Vagina (tissue), 2 donors: ENCODE measurements around the gene DNAH12. TPM values are rescaled to one million over a fixed set of nuclear protein-coding genes. Genes with fewer than 3 reads are reported as not detected.
"Not testable (repeated sequence)": the region's sequence is repeated elsewhere in the genome, so short reads cannot be mapped to it uniquely, and the experiment has no call there.

Source experiments
- DNase-seq, 2 donors: peaks; one replicate each; pipeline ENCODE4 v3.0.0-alpha.2; 2017; ENCODE audit errors: extremely low spot score in 2 of 2
- H3K27ac ChIP-seq: fragments of 200-600 bp; sonication (generic); one replicate; pipeline ENCODE4 v1.5.1; 2019
- H3K27me3 ChIP-seq: fragments of 200-600 bp; sonication (generic); one replicate; pipeline ENCODE4 v1.5.1; 2019
- H3K36me3 ChIP-seq, 2 donors: fragments of 200-600 bp; sonication (generic); one replicate each; pipeline ENCODE4 v1.5.1; 2017 to 2019
- H3K4me1 ChIP-seq: fragments of 200-600 bp; sonication (generic); one replicate; pipeline ENCODE4 v1.5.1; 2019
- H3K4me3 ChIP-seq, 2 donors: fragments of 200-600 bp; sonication (generic); 1 replicate in 1 of 2; 2 replicates in 1 of 2; pipeline ENCODE4 v1.5.1; 2016 to 2019
- H3K9me3 ChIP-seq: fragments of 200-600 bp; sonication (generic); one replicate; pipeline ENCODE4 v1.5.1; 2019
- POLR2A ChIP-seq, 2 donors: fragments of 450-650 bp; IDR thresholded peaks; one replicate each; pipeline ENCODE4 v1.6.1; 2017; ENCODE audit warnings: antibody characterized with exemption in 2 of 2, mild to moderate bottlenecking in 2 of 2, moderate library complexity in 2 of 2
- POLR2AphosphoS5 ChIP-seq, 2 donors: sonication (generic); formaldehyde crosslinking; IDR thresholded peaks; one replicate each; pipeline ENCODE4 v1.9.0; 2017; ENCODE audit warnings: antibody characterized with exemption in 2 of 2, mild to moderate bottlenecking in 2 of 2, low read depth in 1 of 2; ENCODE audit not compliant: insufficient read depth in 1 of 2
- intact Hi-C: fragments of 100-400 bp; cut with DNase I; formaldehyde crosslinking; loops from one replicate; pipeline ENCODE4 v1.15.1; 2023
- total RNA-seq: library from RNA; depleted of rRNA; stranded (reverse); fragments of >200 nt; gene quantifications from one replicate; pipeline ENCODE4 v1.2.3, GENCODE V29; 2016
- TF ChIP-seq, protein P1 (sequence below), 3 experiments: fragments of 450-650 bp in 2 of 3; fragments of 200-600 bp in 1 of 3; sonication (generic) in 1 of 3; IDR thresholded peaks; one replicate each; pipeline ENCODE4 v1.5.1; 2017 to 2019; ENCODE audit warnings: antibody characterized with exemption in 3 of 3, mild to moderate bottlenecking in 2 of 3, moderate library complexity in 2 of 3

DNAH12 gene
- total RNA-seq, 1 donor from 2014 or later: 0.25 TPM

DNA sequence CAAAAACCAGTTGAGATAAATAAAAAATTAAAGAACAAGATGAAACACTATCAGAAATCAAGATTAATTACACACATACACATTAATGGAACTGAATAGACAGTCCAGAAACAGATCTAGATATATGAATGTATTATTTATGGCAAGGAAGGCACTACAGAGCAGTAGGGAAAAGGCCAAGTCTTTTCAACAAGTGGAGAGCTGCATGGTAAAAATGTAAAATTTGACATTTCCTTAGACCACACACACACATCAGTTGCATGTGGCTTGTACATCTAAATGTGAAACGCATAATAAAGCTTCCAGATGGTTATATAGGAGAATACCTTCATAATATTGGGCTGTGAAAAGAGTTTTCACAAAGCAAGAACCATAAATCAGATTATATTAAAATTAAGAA is 193.9 kb downstream of the DNAH12 start:
- no peaks in the 10 kb centered on the region for H3K4me1 ChIP-seq
- no peaks in the 10 kb centered on the region for H3K36me3 ChIP-seq
- no peak overlapping the region for H3K27ac ChIP-seq
- H3K4me3 ChIP-seq: no peak overlapping the region
- TF ChIP-seq, protein P1, sequence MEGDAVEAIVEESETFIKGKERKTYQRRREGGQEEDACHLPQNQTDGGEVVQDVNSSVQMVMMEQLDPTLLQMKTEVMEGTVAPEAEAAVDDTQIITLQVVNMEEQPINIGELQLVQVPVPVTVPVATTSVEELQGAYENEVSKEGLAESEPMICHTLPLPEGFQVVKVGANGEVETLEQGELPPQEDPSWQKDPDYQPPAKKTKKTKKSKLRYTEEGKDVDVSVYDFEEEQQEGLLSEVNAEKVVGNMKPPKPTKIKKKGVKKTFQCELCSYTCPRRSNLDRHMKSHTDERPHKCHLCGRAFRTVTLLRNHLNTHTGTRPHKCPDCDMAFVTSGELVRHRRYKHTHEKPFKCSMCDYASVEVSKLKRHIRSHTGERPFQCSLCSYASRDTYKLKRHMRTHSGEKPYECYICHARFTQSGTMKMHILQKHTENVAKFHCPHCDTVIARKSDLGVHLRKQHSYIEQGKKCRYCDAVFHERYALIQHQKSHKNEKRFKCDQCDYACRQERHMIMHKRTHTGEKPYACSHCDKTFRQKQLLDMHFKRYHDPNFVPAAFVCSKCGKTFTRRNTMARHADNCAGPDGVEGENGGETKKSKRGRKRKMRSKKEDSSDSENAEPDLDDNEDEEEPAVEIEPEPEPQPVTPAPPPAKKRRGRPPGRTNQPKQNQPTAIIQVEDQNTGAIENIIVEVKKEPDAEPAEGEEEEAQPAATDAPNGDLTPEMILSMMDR (IDR thresholded peaks at IDR 0.05): no peak
- TF ChIP-seq POLR2AphosphoS5 (IDR thresholded peaks at IDR 0.05; ENCODE audit: insufficient read depth in 1 of 2, low read depth in 1 of 2) (no peak), POLR2A (IDR thresholded peaks at IDR 0.05) (no peak)
- no peak for DNase-seq
- H3K27me3 ChIP-seq: no peaks in the 10 kb centered on the region
- intact Hi-C loops: no loop called here
- H3K9me3 ChIP-seq: no peaks in the 10 kb centered on the region

DNA sequence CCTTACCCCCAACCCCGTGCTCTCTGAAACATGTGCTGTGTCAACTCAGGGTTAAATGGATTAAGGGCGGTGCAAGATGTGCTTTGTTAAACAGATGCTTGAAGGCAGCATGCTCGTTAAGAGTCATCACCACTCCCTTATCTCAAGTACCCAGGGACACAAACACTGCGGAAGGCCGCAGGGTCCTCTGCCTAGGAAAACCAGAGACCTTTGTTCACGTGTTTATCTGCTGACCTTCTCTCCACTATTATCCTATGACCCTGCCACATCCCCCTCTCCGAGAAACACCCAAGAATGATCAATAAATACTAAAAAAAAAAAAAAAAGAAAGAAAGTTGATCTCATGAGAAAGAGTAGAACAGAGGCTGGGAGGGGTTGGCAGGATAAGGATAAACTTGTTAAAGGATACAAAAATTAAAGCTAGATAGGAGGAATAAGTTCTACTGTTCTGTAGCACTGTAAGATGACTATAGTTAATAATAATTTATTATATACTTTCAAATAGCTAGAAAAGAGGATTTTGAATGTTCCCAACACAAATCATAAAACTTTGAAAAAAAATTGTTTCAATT is 205.0 kb downstream of the DNAH12 start:
- H3K27ac ChIP-seq, H3K4me1 ChIP-seq, H3K27me3 ChIP-seq, H3K9me3 ChIP-seq, H3K4me3 ChIP-seq, DNase-seq, H3K36me3 ChIP-seq, intact Hi-C loops: not testable (repeated sequence)

DNA sequence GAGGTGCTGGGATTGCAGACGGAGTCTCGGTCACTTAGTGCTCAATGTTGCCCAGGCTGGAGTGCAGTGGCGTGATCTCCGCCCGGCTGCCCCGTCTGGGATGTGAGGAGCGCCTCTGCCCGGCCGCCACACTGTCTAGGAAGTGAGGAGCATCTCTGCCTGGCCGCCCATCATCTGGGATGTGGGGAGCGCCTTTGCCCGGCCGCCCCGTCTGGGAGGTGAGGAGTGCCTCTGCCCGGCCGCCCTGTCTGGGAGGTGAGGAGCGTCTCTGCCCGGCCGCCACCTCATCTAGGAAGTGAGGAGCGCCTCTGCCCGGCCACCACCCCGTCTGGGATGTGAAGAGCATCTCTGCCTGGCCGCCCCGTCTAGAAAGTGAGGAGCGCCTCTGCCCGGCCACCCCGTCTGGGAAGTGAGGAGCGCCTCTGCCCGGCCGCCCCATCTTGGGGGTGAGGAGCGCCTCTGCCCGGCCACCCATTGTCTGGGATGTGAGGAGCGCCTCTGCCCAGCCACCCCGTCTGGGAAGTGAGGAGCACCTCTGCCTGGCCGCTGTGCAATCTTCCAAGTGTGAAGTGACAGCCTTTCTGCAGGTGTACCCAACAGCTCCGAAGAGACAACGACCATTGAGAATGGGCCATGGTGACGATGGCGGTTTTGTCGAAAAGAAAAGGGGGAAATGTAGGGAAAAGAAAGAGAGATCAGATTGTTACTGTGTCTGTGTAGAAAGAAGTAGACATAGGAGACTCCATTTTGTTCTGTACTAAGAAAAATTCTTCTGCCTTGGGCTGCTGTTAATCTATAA is 205.7 kb downstream of the DNAH12 start:
- DNase-seq, H3K27ac ChIP-seq, H3K36me3 ChIP-seq, H3K27me3 ChIP-seq, H3K9me3 ChIP-seq, H3K4me1 ChIP-seq, H3K4me3 ChIP-seq, intact Hi-C loops: not testable (repeated sequence)

DNA sequence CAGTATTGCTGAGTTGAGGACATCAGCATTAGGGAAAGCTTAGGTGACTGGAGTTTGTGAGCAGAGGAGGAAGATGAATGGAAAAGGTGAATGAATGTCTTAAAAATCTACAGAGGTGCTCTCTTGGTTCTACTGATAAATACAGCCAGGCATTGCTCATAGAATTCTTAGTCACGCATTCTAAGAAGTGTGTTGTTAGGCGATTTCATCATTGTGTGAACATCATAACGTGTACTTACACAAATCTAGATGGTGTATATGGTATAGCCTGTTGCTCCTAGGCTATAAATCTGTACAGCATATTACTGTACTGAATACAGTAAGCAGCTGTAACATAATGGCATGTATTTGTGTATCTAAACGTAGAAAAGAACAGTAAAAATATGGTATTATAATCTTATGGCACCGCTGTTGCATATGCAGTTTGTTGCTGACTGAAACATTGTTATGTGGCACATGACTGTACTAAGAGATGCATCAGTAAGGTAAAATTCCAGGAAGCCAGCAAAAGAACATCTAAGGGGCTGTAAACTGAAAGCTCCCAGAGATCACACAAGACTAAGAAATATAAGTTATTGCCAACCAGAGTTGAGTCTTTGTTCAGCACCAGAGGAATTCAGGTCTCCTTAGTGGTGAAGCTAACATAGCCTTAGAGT is 208.7 kb downstream of the DNAH12 start:
- intact Hi-C loops: no loop called here
- H3K27me3 ChIP-seq: no peaks in the 10 kb centered on the region
- H3K4me3 ChIP-seq: no peak overlapping the region
- H3K4me1 ChIP-seq: no peaks in the 10 kb centered on the region
- no peaks in the 10 kb centered on the region for H3K9me3 ChIP-seq
- H3K27ac ChIP-seq: no peak overlapping the region
- TF ChIP-seq POLR2AphosphoS5 (IDR thresholded peaks at IDR 0.05; ENCODE audit: insufficient read depth in 1 of 2, low read depth in 1 of 2): no peak
- no peak for TF ChIP-seq POLR2A (IDR thresholded peaks at IDR 0.05)
- TF ChIP-seq, protein P1 (IDR thresholded peaks at IDR 0.05): no peak
- no peak for DNase-seq
- H3K36me3 ChIP-seq: no peaks in the 10 kb centered on the region

DNA sequence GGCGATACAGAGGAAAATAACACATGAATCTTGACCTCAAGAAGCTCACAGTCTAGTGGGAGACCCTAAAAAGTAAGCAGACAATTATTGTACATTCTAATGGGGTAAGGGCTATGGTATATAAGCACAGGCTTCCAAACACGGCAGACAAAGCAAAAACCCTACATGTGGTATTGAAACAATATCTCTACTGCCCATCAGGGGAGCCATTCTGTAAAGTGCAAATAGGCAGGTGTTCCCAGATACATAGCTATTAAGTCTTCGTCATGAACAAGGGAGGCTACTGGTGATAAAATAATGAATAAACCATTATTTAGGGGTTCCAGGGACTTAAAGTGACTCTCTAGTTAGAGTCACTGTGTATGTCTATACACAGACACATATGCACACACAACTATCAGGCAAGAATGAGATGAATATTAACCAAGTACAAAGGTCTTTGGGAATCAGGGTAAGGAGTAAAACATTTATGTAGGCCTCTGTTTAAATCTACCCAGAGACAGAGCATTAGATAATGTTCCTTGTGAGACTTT is 213.0 kb downstream of the DNAH12 start:
- H3K4me1 ChIP-seq: no peaks in the 10 kb centered on the region
- no peak overlapping the region for H3K4me3 ChIP-seq
- no peak for DNase-seq
- no peaks in the 10 kb centered on the region for H3K27me3 ChIP-seq
- H3K9me3 ChIP-seq: no peaks in the 10 kb centered on the region
- intact Hi-C loops: no loop called here
- no peaks in the 10 kb centered on the region for H3K36me3 ChIP-seq
- no peak for TF ChIP-seq POLR2A (IDR thresholded peaks at IDR 0.05)
- TF ChIP-seq POLR2AphosphoS5 (IDR thresholded peaks at IDR 0.05; ENCODE audit: insufficient read depth in 1 of 2, low read depth in 1 of 2): no peak
- TF ChIP-seq, protein P1 (IDR thresholded peaks at IDR 0.05): no peak
- H3K27ac ChIP-seq: no peak overlapping the region

DNA sequence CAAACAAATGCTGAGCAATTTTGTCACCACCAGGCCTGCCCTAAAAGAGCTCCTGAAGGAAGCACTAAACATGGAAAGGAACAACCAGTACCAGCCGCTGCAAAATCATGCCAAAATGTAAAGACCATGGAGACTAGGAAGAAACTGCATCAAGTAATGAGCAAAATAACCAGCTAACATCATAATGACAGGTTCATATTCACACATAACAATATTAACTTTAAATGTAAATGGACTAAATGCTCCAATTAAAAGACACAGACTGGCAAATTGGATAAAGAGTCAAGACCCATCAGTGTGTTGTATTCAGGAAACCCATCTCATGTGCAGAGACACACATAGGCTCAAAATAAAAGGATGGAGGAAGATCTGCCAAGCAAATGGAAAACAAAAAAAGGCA is 217.6 kb downstream of the DNAH12 start:
- H3K4me1 ChIP-seq, H3K27ac ChIP-seq, intact Hi-C loops, DNase-seq, H3K4me3 ChIP-seq, H3K9me3 ChIP-seq, H3K27me3 ChIP-seq, H3K36me3 ChIP-seq: not testable (repeated sequence)
